GM18505 (cell line): Measurements from ENCODE around the gene BCL10.

ENCODE experiments used
- ATAC-seq: cut with Tn5 transposase; IDR thresholded peaks from one replicate; pipeline ENCODE4 v1.9.1; 2021; ENCODE audit not compliant: unreplicated experiment
- POLR2A ChIP-seq: IDR thresholded peaks from 4 replicates; pipeline ENCODE4 v1.6.1; 2011; ENCODE audit warnings: borderline replicate concordance; ENCODE audit not compliant: insufficient read depth, insufficient read length; ENCODE audit errors: extremely low read depth

The BCL10 gene

DNA sequence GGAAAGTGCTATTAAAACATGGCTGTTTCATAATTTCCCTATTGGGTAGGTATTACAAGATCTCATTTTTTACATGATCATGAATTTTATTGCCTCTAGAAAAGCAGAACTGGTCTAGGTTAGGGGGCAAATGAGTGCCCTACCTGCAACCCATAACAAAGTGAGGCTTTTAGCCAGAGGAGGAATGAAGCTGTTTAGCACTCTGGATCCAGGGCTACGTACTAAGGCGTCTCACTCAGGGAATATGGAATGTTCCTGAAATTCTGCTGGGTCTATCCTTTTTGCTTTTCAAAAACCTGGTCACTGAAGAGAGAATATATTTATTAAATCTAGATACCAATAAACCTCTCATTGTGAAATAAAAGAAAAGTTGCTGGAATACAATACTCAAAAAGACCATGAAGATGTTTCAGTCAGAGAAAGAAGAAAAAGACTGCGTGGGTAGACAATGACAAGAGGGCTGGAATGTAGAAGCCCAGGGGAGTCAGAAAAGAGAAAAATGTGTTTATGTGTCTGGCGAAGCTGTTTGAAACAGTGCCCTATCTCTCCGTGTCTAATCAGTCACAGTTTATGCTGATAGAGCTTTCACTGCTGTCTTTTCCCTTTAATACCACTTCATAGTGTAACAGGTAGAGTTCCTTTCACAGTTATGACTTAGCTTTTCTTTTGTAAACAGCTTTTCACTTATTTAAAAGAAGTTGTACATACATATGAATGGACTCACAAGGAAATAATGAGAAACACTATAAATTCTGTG, 50.6 kb downstream of the BCL10 start:
- no peak for ATAC-seq
- TF ChIP-seq POLR2A = no peak

DNA sequence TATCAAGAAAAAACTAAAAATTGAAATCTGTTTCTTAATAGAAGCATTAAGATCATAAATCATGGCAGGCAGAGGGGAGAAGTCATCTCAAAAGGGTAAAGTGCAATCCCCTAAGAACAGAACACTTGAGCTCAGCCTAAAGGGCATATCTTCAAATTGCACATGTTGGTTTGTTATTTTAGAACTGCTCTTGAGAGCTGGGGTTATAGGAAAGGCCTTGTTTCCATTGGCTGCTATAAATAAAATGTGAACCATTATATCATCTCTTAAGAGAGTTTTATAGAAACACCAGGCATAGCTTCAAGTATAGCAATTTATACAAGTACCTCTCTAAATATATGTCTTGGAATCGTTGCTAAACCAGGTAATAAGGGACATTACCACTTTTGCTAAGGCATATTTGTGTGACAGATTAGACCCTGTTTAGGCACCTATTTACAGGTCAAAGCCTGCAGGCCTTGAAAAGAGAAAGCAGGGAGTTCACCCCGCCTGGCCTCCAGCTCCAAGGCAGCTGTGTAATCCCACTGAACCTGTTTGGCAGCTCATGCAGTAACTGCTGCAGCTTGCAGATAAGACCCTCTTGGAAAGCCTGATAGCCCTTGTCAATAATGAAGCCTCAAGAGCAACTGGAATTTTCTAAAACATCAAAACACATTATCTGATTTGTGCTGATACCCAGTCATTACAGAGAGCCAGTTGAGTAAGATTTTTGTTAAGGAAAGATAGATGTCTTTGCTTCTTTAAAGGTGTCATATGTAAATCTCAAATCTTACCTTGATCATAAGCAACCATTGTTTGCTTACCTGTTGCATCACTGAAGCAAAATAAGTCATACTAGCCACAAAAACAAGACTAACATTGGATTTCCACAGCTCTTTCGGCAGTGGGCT, 51.5 kb downstream of the BCL10 start:
- TF ChIP-seq POLR2A = no peak
- ATAC-seq = no peak

DNA sequence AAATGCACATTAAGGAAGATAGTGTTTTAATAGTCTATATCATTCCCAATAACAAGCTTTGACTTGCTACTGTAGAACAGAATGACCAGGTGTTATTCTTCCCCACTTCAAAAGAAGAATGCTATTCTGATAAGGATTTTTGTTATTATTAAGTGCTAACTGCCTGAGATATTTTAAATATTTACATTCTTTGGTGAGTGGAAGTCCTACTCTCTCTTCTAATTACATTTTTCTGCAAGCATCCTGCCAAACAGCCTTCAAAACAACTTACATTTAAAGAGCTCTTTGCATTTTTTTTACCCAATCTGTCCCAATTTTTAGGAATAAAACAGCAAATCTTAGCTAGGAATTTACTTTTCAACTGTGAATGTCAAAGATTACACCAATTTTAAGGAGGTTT, 52.1 kb downstream of the BCL10 start:
- ATAC-seq = no peak

DNA sequence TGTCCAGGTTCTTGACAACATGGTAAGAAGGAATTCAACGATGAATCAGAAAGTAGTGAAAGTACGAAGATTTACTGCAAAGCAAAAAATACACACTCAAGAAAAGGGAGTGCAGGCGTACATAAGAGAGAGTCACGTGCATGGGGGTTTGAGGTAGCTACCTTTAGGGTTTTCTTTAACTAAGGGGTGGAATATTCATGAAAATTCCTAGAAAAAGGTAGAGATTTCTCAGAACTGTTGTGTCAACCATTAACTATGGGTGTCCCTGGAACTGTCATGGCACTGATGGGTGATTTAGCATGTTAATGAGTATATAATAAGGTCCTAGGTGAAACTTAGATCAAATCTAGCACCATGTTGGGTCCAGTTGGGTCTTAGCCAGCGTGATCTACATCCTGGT, 53.1 kb downstream of the BCL10 start:
- no peak for ATAC-seq
- no peak for TF ChIP-seq POLR2A

More for the DNA sequence above, 52.1 kb downstream of the BCL10 start:
- TF ChIP-seq POLR2A = no peak

DNA sequence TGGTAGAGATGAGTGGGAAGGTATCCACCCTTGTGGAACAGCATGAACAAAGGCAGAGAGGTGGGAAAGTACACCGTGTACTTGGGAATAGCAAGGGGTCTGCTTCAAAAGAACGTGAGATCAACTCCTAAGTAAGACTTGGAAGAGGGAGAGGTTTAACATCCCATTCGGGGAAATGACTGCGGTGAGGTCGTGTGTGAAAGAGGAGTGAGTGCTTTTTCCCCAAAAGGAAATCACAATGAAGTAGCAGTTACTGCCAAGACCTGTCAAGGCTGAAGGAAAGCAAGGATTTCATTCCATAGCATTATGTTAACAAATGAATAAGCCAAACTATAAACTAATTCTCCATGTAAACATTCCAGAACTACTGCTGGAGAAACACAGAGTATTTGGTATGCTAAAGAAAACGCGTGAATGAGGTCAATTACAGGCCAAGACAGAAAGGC, 55.7 kb downstream of the BCL10 start:
- TF ChIP-seq POLR2A = no peak
- ATAC-seq = no peak

DNA sequence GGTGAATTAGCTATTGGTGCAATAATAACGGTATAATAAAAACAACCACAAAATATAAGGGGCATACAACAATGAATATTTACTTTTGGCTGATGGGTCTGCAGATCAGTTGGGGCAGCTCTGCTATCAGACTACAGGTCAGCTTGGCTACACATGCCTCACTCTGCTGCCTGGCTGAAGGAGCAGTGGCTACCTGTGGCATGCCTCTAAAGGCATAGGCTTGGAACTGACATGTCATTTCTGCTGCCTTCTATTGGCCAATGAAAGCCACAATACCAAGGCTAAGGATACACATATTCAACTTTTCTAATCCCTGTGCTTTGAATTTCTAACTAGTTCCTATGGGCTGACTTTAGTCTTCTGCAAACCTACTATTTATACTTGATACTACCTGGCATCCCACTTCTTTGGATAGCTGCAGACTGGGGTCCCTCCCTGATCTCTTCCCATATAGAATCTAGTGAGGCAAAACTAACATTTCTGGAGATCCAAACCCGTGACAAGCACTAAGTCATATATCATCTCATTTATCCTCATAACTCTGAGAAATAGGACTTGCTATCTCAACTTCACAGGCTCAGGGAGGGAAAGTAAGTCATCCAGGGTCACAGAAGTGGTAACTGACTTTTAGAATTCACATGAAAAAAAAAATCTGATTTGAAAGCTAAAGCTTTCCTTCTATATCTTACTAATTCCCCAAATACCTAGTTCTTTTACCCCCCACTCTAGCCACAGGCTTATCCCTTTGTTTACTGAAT, 56.4 kb downstream of the BCL10 start:
- no peak for TF ChIP-seq POLR2A

DNA sequence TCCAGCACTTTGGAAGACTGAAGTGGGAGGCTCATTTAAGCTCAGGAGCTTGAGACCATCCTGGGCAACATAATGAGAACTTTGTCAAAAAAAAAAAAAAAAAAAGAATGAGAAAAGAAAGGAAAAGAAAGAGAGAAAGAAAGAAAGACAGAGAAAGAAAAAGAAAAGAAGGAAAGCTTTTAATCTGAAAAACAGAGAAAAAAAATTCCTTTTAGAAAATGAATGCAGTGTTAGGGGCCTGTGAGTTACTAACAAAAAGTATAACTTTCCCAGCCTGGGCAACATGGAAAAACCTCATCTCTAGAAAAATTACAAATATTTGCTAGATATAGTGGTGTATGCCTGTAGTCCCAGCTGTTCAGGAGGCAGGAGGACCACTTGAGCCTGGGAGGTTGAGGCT, 59.7 kb downstream of the BCL10 start:
- no peak for ATAC-seq
- TF ChIP-seq POLR2A = no peak

More for the DNA sequence above, 56.4 kb downstream of the BCL10 start:
- ATAC-seq = no peak
